ENCODE results near the gene OR8D2. TPM values are rescaled to one million over a fixed set of nuclear protein-coding genes. Genes with fewer than 3 reads are reported as not detected.
"Not testable (repeated sequence)": the region's sequence is repeated elsewhere in the genome, so short reads cannot be mapped to it uniquely, and the experiment has no call there.

Gene OR8D2
- total and polyA plus RNA-seq, 2 donors (not counting 1 experiment from before 2014, with no cell fraction given): not detected

- Histone ChIP-seq H3K27me3 (ENCODE audit: control insufficient read depth, insufficient read depth, low read length) (no peaks in the 10 kb centered on the region), H3K4me2 (ENCODE audit: extremely low read depth, insufficient read depth, low read length) (no peak overlapping the region), H3K79me2 (ENCODE audit: control insufficient read depth, insufficient read depth, low read length) (no peaks in the 10 kb centered on the region), H2AFZ (ENCODE audit: low read length) (no peak overlapping the region), H3K9me3 (ENCODE audit: control insufficient read depth, insufficient read depth, low read depth, low read length) (no peaks in the 10 kb centered on the region), H3K4me3 (replicated peaks in 1 of 4; ENCODE audit: control extremely low read depth in 1 of 4, insufficient read depth in 1 of 4, low read depth in 3 of 4, low read length in 4 of 4) (no peak overlapping the region), H3K9ac (ENCODE audit: insufficient read depth, low read length) (no peak overlapping the region), H3K36me3 (ENCODE audit: control insufficient read depth, insufficient read depth, low read length) (no peaks in the 10 kb centered on the region), H4K20me1 (ENCODE audit: control insufficient read depth, extremely low read depth, insufficient read depth, low read length) (no peaks in the 10 kb centered on the region), H3K27ac (ENCODE audit: insufficient read depth, low read length) (no peak overlapping the region), H3K4me1 (ENCODE audit: control insufficient read depth, extremely low read depth, insufficient read depth, low read length) (no peaks in the 10 kb centered on the region)
- no peak for DNase-seq (ENCODE audit: low read depth in 2 of 2)
- no peak for TF ChIP-seq CTCF (conservative IDR thresholded peaks at IDR 0.05 in 1 of 2, IDR thresholded peaks at IDR 0.05 in 1 of 2; ENCODE audit: low read depth in 1 of 2, low read length in 2 of 2)
- no peak for TF ChIP-seq EZH2 (IDR thresholded peaks at IDR 0.05; ENCODE audit: low read length, missing control alignments)
These were observed 46.0 kb downstream of the OR8D2 start for GRCh38 chr11:124274000-124274399.

GRCh38 chr11:124270886-124271285, 49.1 kb downstream of the OR8D2 start:
- DNase-seq (ENCODE audit: low read depth in 2 of 2): peak in 1 of 2 donors; percentile 58
- not testable (repeated sequence) for H3K27ac ChIP-seq (ENCODE audit: insufficient read depth, low read length); H3K4me2 ChIP-seq (ENCODE audit: extremely low read depth, insufficient read depth, low read length); H3K9me3 ChIP-seq (ENCODE audit: control insufficient read depth, insufficient read depth, low read depth, low read length); H3K27me3 ChIP-seq (ENCODE audit: control insufficient read depth, insufficient read depth, low read length); H4K20me1 ChIP-seq (ENCODE audit: control insufficient read depth, extremely low read depth, insufficient read depth, low read length); H3K4me3 ChIP-seq (replicated peaks in 1 of 4; ENCODE audit: control extremely low read depth in 1 of 4, insufficient read depth in 1 of 4, low read depth in 3 of 4, low read length in 4 of 4); H2AFZ ChIP-seq (ENCODE audit: low read length); H3K9ac ChIP-seq (ENCODE audit: insufficient read depth, low read length); H3K36me3 ChIP-seq (ENCODE audit: control insufficient read depth, insufficient read depth, low read length); H3K79me2 ChIP-seq (ENCODE audit: control insufficient read depth, insufficient read depth, low read length); H3K4me1 ChIP-seq (ENCODE audit: control insufficient read depth, extremely low read depth, insufficient read depth, low read length)

Other genes with a start within 250 kb of the OR8D2 start
- gene VWA5A, start 204.7 kb downstream of the OR8D2 start, total RNA-seq: 18.7 and 22.3 TPM in 2 replicates
- gene VWA5A, start 204.7 kb downstream of the OR8D2 start, polyA plus RNA-seq: 11.9 and 17.0 TPM in 2 replicates
- not detected in 2 replicates for gene OR10D3, start 136.9 kb downstream of the OR8D2 start, total RNA-seq
- not detected in 2 replicates for gene OR10D3, start 136.9 kb downstream of the OR8D2 start, polyA plus RNA-seq
- gene OR8G1, start 79.1 kb downstream of the OR8D2 start, total RNA-seq: not detected in 2 replicates
- not detected in 2 replicates for gene OR8G1, start 79.1 kb downstream of the OR8D2 start, polyA plus RNA-seq
- not detected in 2 replicates for gene OR8G5, start 63.8 kb downstream of the OR8D2 start, total RNA-seq
- gene OR8G5, start 63.8 kb downstream of the OR8D2 start, polyA plus RNA-seq: not detected in 2 replicates
- not detected in 2 replicates for gene OR8D1, start 6.2 kb downstream of the OR8D2 start, total RNA-seq
- gene OR8D1, start 6.2 kb downstream of the OR8D2 start, polyA plus RNA-seq: not detected in 2 replicates
- gene OR8B2, start 64.3 kb upstream of the OR8D2 start, total RNA-seq: not detected in 2 replicates
- not detected in 2 replicates for gene OR8B2, start 64.3 kb upstream of the OR8D2 start, polyA plus RNA-seq
- not detected in 2 replicates for gene OR8B3, start 78.8 kb upstream of the OR8D2 start, total RNA-seq
- gene OR8B3, start 78.8 kb upstream of the OR8D2 start, polyA plus RNA-seq: not detected in 2 replicates
- gene OR8B4, start 104.7 kb upstream of the OR8D2 start, total RNA-seq: not detected in 2 replicates
- gene OR8B4, start 104.7 kb upstream of the OR8D2 start, polyA plus RNA-seq: not detected in 2 replicates
- gene OR8B8, start 125.5 kb upstream of the OR8D2 start, total RNA-seq: not detected in 2 replicates
- not detected in 2 replicates for gene OR8B8, start 125.5 kb upstream of the OR8D2 start, polyA plus RNA-seq
- gene OR8B12, start 223.5 kb upstream of the OR8D2 start, total RNA-seq: not detected in 2 replicates
- not detected in 2 replicates for gene OR8B12, start 223.5 kb upstream of the OR8D2 start, polyA plus RNA-seq
- gene OR8A1, start 249.8 kb upstream of the OR8D2 start, total RNA-seq: not detected in 2 replicates
- not detected in 2 replicates for gene OR8A1, start 249.8 kb upstream of the OR8D2 start, polyA plus RNA-seq